IPS-18a (cell line): Measurements from ENCODE around the gene CH25H.
"Not testable (repeated sequence)": the region's sequence is repeated elsewhere in the genome, so short reads cannot be mapped to it uniquely, and the experiment has no call there.

Source experiments
- H3K27ac ChIP-seq: one replicate; pipeline ENCODE4 v1.5.1; 2013; ENCODE audit warnings: low read length
- H3K27me3 ChIP-seq: one replicate; pipeline ENCODE4 v1.6.1; 2013; ENCODE audit warnings: mild to moderate bottlenecking, low read length; ENCODE audit not compliant: control insufficient read depth, insufficient read depth
- H3K36me3 ChIP-seq: one replicate; pipeline ENCODE4 v1.6.1; 2013; ENCODE audit warnings: low read depth, low read length; ENCODE audit not compliant: control insufficient read depth
- H3K4me1 ChIP-seq: one replicate; pipeline ENCODE4 v1.6.1; 2013; ENCODE audit warnings: low read depth, low read length; ENCODE audit not compliant: control insufficient read depth
- H3K4me3 ChIP-seq: one replicate; pipeline ENCODE4 v1.5.1; 2013; ENCODE audit warnings: low read length
- H3K9ac ChIP-seq: one replicate; pipeline ENCODE4 v1.6.1; 2013; ENCODE audit warnings: mild to moderate bottlenecking, low read length, moderate library complexity
- H3K9me3 ChIP-seq: one replicate; pipeline ENCODE4 v1.6.1; 2013; ENCODE audit warnings: low read depth, low read length; ENCODE audit not compliant: control insufficient read depth

CH25H gene

GRCh38 chr10:89184638-89185037 is 22.5 kb downstream of the CH25H start:
- H3K27me3 ChIP-seq: no peaks in the 10 kb centered on the region
- no peak overlapping the region for H3K4me3 ChIP-seq
- H3K4me1 ChIP-seq: no peaks in the 10 kb centered on the region
- H3K9me3 ChIP-seq: no peaks in the 10 kb centered on the region
- H3K9ac ChIP-seq: no peak overlapping the region
- no peaks in the 10 kb centered on the region for H3K36me3 ChIP-seq
- no peak overlapping the region for H3K27ac ChIP-seq

- H3K4me3 ChIP-seq: no peak overlapping the region
- no peaks in the 10 kb centered on the region for H3K4me1 ChIP-seq
- no peaks in the 10 kb centered on the region for H3K36me3 ChIP-seq
- H3K9me3 ChIP-seq: no peaks in the 10 kb centered on the region
- H3K9ac ChIP-seq: no peak overlapping the region
- H3K27me3 ChIP-seq: no peaks in the 10 kb centered on the region
- H3K27ac ChIP-seq: no peak overlapping the region
These were observed 23.5 kb downstream of the CH25H start for GRCh38 chr10:89183571-89183970.

GRCh38 chr10:89182894-89183293 is 24.2 kb downstream of the CH25H start:
- no peaks in the 10 kb centered on the region for H3K36me3 ChIP-seq
- H3K4me3 ChIP-seq: no peak overlapping the region
- no peaks in the 10 kb centered on the region for H3K4me1 ChIP-seq
- no peaks in the 10 kb centered on the region for H3K9me3 ChIP-seq
- H3K9ac ChIP-seq: no peak overlapping the region
- no peaks in the 10 kb centered on the region for H3K27me3 ChIP-seq
- H3K27ac ChIP-seq: no peak overlapping the region

- Histone ChIP-seq H3K4me1 (peaks cover 8% of the 10 kb centered on the region), H3K4me3 (no peak overlapping the region), H3K9me3 (no peaks in the 10 kb centered on the region), H3K27me3 (no peaks in the 10 kb centered on the region), H3K27ac (no peak overlapping the region), H3K9ac (no peak overlapping the region), H3K36me3 (no peaks in the 10 kb centered on the region)
These were observed 31.3 kb downstream of the CH25H start for GRCh38 chr10:89175816-89176215.

- H3K36me3 ChIP-seq: no peaks in the 10 kb centered on the region
- H3K27ac ChIP-seq: no peak overlapping the region
- no peaks in the 10 kb centered on the region for H3K27me3 ChIP-seq
- peaks cover 8% of the 10 kb centered on the region for H3K4me1 ChIP-seq
- no peak overlapping the region for H3K4me3 ChIP-seq
- H3K9ac ChIP-seq: no peak overlapping the region
- no peaks in the 10 kb centered on the region for H3K9me3 ChIP-seq
These were observed 34.0 kb downstream of the CH25H start for GRCh38 chr10:89173075-89173474.

GRCh38 chr10:89171996-89172395 is 35.1 kb downstream of the CH25H start:
- no peak overlapping the region for H3K27ac ChIP-seq

GRCh38 chr10:89171263-89171872 is 35.7 kb downstream of the CH25H start:
- Histone ChIP-seq H3K27me3 (no peaks in the 10 kb centered on the region), H3K9ac (no peak overlapping the region), H3K4me3 (no peak overlapping the region), H3K4me1 (peaks cover 8% of the 10 kb centered on the region), H3K36me3 (no peaks in the 10 kb centered on the region), H3K27ac (no peak overlapping the region), H3K9me3 (no peaks in the 10 kb centered on the region)

More at GRCh38 chr10:89171996-89172395, 35.1 kb downstream of the CH25H start:
- Histone ChIP-seq H3K9ac (no peak overlapping the region), H3K9me3 (no peaks in the 10 kb centered on the region), H3K36me3 (no peaks in the 10 kb centered on the region), H3K4me1 (peaks cover 8% of the 10 kb centered on the region), H3K4me3 (no peak overlapping the region), H3K27me3 (no peaks in the 10 kb centered on the region)

GRCh38 chr10:89168354-89168900 is 38.7 kb downstream of the CH25H start:
- not testable (repeated sequence) for H3K4me3 ChIP-seq, H3K9ac ChIP-seq, H3K27ac ChIP-seq, H3K27me3 ChIP-seq, H3K36me3 ChIP-seq, H3K4me1 ChIP-seq, H3K9me3 ChIP-seq

- no peaks in the 10 kb centered on the region for H3K27me3 ChIP-seq
- H3K9ac ChIP-seq: no peak overlapping the region
- no peak overlapping the region for H3K27ac ChIP-seq
- peaks cover 4% of the 10 kb centered on the region for H3K4me1 ChIP-seq
- H3K4me3 ChIP-seq: no peak overlapping the region
- no peaks in the 10 kb centered on the region for H3K36me3 ChIP-seq
- no peaks in the 10 kb centered on the region for H3K9me3 ChIP-seq
These were observed 39.2 kb downstream of the CH25H start for GRCh38 chr10:89167915-89168314.

GRCh38 chr10:89165923-89166322 is 41.2 kb downstream of the CH25H start:
- no peaks in the 10 kb centered on the region for H3K9me3 ChIP-seq
- H3K36me3 ChIP-seq: no peaks in the 10 kb centered on the region
- no peak overlapping the region for H3K9ac ChIP-seq
- H3K27ac ChIP-seq: no peak overlapping the region
- H3K4me1 ChIP-seq: no peaks in the 10 kb centered on the region
- no peak overlapping the region for H3K4me3 ChIP-seq
- no peaks in the 10 kb centered on the region for H3K27me3 ChIP-seq

GRCh38 chr10:89164920-89165319 is 42.2 kb downstream of the CH25H start:
- no peaks in the 10 kb centered on the region for H3K27me3 ChIP-seq
- no peak overlapping the region for H3K4me3 ChIP-seq
- H3K27ac ChIP-seq: no peak overlapping the region
- no peaks in the 10 kb centered on the region for H3K4me1 ChIP-seq
- H3K9me3 ChIP-seq: no peaks in the 10 kb centered on the region
- no peaks in the 10 kb centered on the region for H3K36me3 ChIP-seq
- no peak overlapping the region for H3K9ac ChIP-seq

GRCh38 chr10:89164080-89164479 is 43.0 kb downstream of the CH25H start:
- Histone ChIP-seq H3K27ac (no peak overlapping the region), H3K9ac (no peak overlapping the region), H3K27me3 (no peaks in the 10 kb centered on the region), H3K36me3 (no peaks in the 10 kb centered on the region), H3K9me3 (no peaks in the 10 kb centered on the region), H3K4me3 (no peak overlapping the region), H3K4me1 (no peaks in the 10 kb centered on the region)
